NT2/D1 (cell line): ENCODE measurements around the gene TTI1.

Source experiments
- DNase-seq: peaks from one replicate; pipeline ENCODE4 v3.0.0-alpha.2; 2011; ENCODE audit warnings: low read depth, low spot score
- H3K27me3 ChIP-seq: 2 replicates; pipeline ENCODE4 v1.6.0; 2011; ENCODE audit warnings: mild to moderate bottlenecking; ENCODE audit not compliant: insufficient read length, insufficient read depth
- H3K36me3 ChIP-seq: 2 replicates; pipeline ENCODE4 v1.6.1; 2011; ENCODE audit warnings: mild to moderate bottlenecking, low read length, mixed read lengths; ENCODE audit not compliant: insufficient read depth, insufficient read length
- H3K4me1 ChIP-seq: 2 replicates; pipeline ENCODE4 v1.5.1; 2011; ENCODE audit not compliant: insufficient read depth, insufficient read length
- H3K4me3 ChIP-seq: 2 replicates; pipeline ENCODE4 v1.5.1; 2011; ENCODE audit warnings: low read depth; ENCODE audit not compliant: insufficient read length
- H3K9ac ChIP-seq: 2 replicates; pipeline ENCODE4 v1.6.0; 2011; ENCODE audit warnings: low read depth; ENCODE audit not compliant: insufficient read length
- H3K9me3 ChIP-seq: 2 replicates; pipeline ENCODE4 v1.5.1; 2011; ENCODE audit warnings: mild to moderate bottlenecking, low read length; ENCODE audit not compliant: insufficient read depth
- SUZ12 ChIP-seq: IDR thresholded peaks from 2 replicates; pipeline ENCODE4 v1.6.1; 2011; ENCODE audit not compliant: insufficient read length, insufficient read depth; ENCODE audit errors: extremely low read depth
- YY1 ChIP-seq: IDR thresholded peaks from 2 replicates; pipeline ENCODE4 v1.6.1; 2011; ENCODE audit not compliant: insufficient read length, insufficient read depth
- ZNF274 ChIP-seq: IDR thresholded peaks from 2 replicates; pipeline ENCODE4 v1.6.1; 2011; ENCODE audit warnings: mild to moderate bottlenecking, low read depth, low read length

TTI1 gene

GRCh38 chr20:37986044-37986858, 47.0 kb downstream of the TTI1 start:
- Histone ChIP-seq H3K9me3 (no peaks in the 10 kb centered on the region), H3K36me3 (peaks cover 55% of the 10 kb centered on the region), H3K4me1 (no peaks in the 10 kb centered on the region), H3K9ac (no peak overlapping the region), H3K4me3 (no peak overlapping the region), H3K27me3 (no peaks in the 10 kb centered on the region)
- TF ChIP-seq ZNF274 (no peak), YY1 (no peak), SUZ12 (no peak)
- DNase-seq = no peak

GRCh38 chr20:37984018-37984785, 49.1 kb downstream of the TTI1 start:
- TF ChIP-seq YY1 (no peak), ZNF274 (no peak), SUZ12 (no peak)
- Histone ChIP-seq H3K36me3 (peaks cover 41% of the 10 kb centered on the region), H3K9me3 (no peaks in the 10 kb centered on the region), H3K27me3 (no peaks in the 10 kb centered on the region), H3K4me1 (no peaks in the 10 kb centered on the region), H3K9ac (no peak overlapping the region), H3K4me3 (no peak overlapping the region)
- no peak for DNase-seq

- Histone ChIP-seq H3K27me3 (no peaks in the 10 kb centered on the region), H3K4me1 (no peaks in the 10 kb centered on the region), H3K36me3 (peaks cover 34% of the 10 kb centered on the region), H3K9me3 (no peaks in the 10 kb centered on the region), H3K4me3 (no peak overlapping the region), H3K9ac (no peak overlapping the region)
- TF ChIP-seq SUZ12 (no peak), ZNF274 (no peak)
- DNase-seq = no peak
Observed at GRCh38 chr20:37983286-37983685, 50.0 kb downstream of the TTI1 start.

GRCh38 chr20:37981568-37981967, 51.7 kb downstream of the TTI1 start:
- H3K27me3 ChIP-seq = no peaks in the 10 kb centered on the region
- no peak overlapping the region for H3K4me3 ChIP-seq
- TF ChIP-seq YY1 (no peak), ZNF274 (no peak), SUZ12 (no peak)
- DNase-seq = no peak
- no peaks in the 10 kb centered on the region for H3K9me3 ChIP-seq
- peaks cover 26% of the 10 kb centered on the region for H3K36me3 ChIP-seq
- no peaks in the 10 kb centered on the region for H3K4me1 ChIP-seq
- H3K9ac ChIP-seq = no peak overlapping the region

GRCh38 chr20:37980876-37981275, 52.4 kb downstream of the TTI1 start:
- Histone ChIP-seq H3K4me1 (no peaks in the 10 kb centered on the region), H3K36me3 (peaks cover 20% of the 10 kb centered on the region), H3K9me3 (no peaks in the 10 kb centered on the region), H3K9ac (no peak overlapping the region), H3K27me3 (no peaks in the 10 kb centered on the region), H3K4me3 (no peak overlapping the region)
- no peak for DNase-seq
- TF ChIP-seq YY1 (no peak), ZNF274 (no peak), SUZ12 (no peak)

- DNase-seq = no peak
- TF ChIP-seq YY1 (no peak), SUZ12 (no peak), ZNF274 (no peak)
- Histone ChIP-seq H3K4me1 (no peaks in the 10 kb centered on the region), H3K4me3 (no peak overlapping the region), H3K27me3 (no peaks in the 10 kb centered on the region), H3K36me3 (peaks cover 16% of the 10 kb centered on the region), H3K9ac (no peak overlapping the region), H3K9me3 (no peaks in the 10 kb centered on the region)
Observed at GRCh38 chr20:37980383-37980782, 52.9 kb downstream of the TTI1 start.
